H9 (cell line): ENCODE data around the gene RPLP2. TPM values are rescaled to one million over a fixed set of nuclear protein-coding genes. Genes with fewer than 3 reads are reported as not detected.
A peak's percentile ranks its signal among the peaks of the same experiment; 100 is the strongest.

Experiments
- DNase-seq: peaks from one replicate; pipeline ENCODE4 v3.0.0-alpha.2; 2017
- H2AFZ ChIP-seq: one replicate; pipeline ENCODE4 v1.6.1; 2013; ENCODE audit warnings: mild to moderate bottlenecking, low read length, control low read depth, moderate library complexity
- H2AK5ac ChIP-seq: 2 replicates; pipeline ENCODE4 v1.6.1; 2013; ENCODE audit warnings: low read length, control low read depth, mixed read lengths; ENCODE audit not compliant: insufficient read length
- H2BK120ac ChIP-seq: one replicate; pipeline ENCODE4 v1.6.1; 2013; ENCODE audit warnings: low read depth, mild to moderate bottlenecking, low read length, control low read depth, inconsistent platforms; ENCODE audit not compliant: poor library complexity, severe bottlenecking
- H2BK12ac ChIP-seq: 2 replicates; pipeline ENCODE4 v1.6.1; 2013; ENCODE audit warnings: low read length, control low read depth, mixed read lengths, low read depth; ENCODE audit not compliant: insufficient read length
- H2BK15ac ChIP-seq: 2 replicates; pipeline ENCODE4 v1.6.1; 2013; ENCODE audit warnings: low read depth, low read length, control low read depth
- H2BK20ac ChIP-seq: one replicate; pipeline ENCODE4 v1.6.1; 2013; ENCODE audit warnings: low read depth, mild to moderate bottlenecking, low read length, control low read depth, inconsistent platforms; ENCODE audit not compliant: poor library complexity, severe bottlenecking
- H2BK5ac ChIP-seq: 2 replicates; pipeline ENCODE4 v1.6.1; 2013; ENCODE audit warnings: low read length, control low read depth, mixed read lengths; ENCODE audit not compliant: insufficient read length
- H3K14ac ChIP-seq: 2 replicates; pipeline ENCODE4 v1.6.1; 2013; ENCODE audit warnings: low read length, control low read depth; ENCODE audit not compliant: insufficient read depth
- H3K18ac ChIP-seq: 2 replicates; pipeline ENCODE4 v1.6.1; 2013; ENCODE audit warnings: low read depth, mild to moderate bottlenecking, mixed read lengths, low read length, control low read depth; ENCODE audit not compliant: insufficient read length
- H3K23ac ChIP-seq: 2 replicates; pipeline ENCODE4 v1.6.1; 2013; ENCODE audit warnings: low read length, control low read depth, mixed read lengths, low read depth; ENCODE audit not compliant: insufficient read length
- H3K23me2 ChIP-seq: 2 replicates; pipeline ENCODE4 v1.6.1; 2013; ENCODE audit warnings: low read depth, mild to moderate bottlenecking, mixed read lengths, low read length, control low read depth; ENCODE audit not compliant: insufficient read length, poor library complexity, severe bottlenecking
- H3K27ac ChIP-seq: 2 replicates; pipeline ENCODE4 v1.5.1; 2013; ENCODE audit warnings: low read length, control low read depth, mixed read lengths, low read depth; ENCODE audit not compliant: insufficient read length
- H3K27me3 ChIP-seq: 2 replicates; pipeline ENCODE4 v1.6.1; 2013; ENCODE audit warnings: low read length, control low read depth, inconsistent platforms; ENCODE audit not compliant: insufficient read depth
- H3K4ac ChIP-seq: 2 replicates; pipeline ENCODE4 v1.6.1; 2013; ENCODE audit warnings: low read depth, mild to moderate bottlenecking, control low read depth, inconsistent platforms, low read length, moderate library complexity
- H3K4me1 ChIP-seq: 2 replicates; pipeline ENCODE4 v1.6.1; 2013; ENCODE audit warnings: low read length, control low read depth, inconsistent platforms; ENCODE audit not compliant: insufficient read depth
- H3K4me2 ChIP-seq: 2 replicates; pipeline ENCODE4 v1.6.1; 2013; ENCODE audit warnings: low read length, control low read depth, mixed read lengths; ENCODE audit not compliant: insufficient read length, insufficient read depth
- H3K56ac ChIP-seq: 2 replicates; pipeline ENCODE4 v1.6.1; 2013; ENCODE audit warnings: low read depth, mild to moderate bottlenecking, mixed read lengths, low read length, control low read depth; ENCODE audit not compliant: insufficient read length
- H3K79me1 ChIP-seq: 2 replicates; pipeline ENCODE4 v1.6.1; 2013; ENCODE audit warnings: low read depth, mild to moderate bottlenecking, moderate library complexity, low read length, control low read depth, inconsistent platforms; ENCODE audit not compliant: insufficient read depth, poor library complexity, severe bottlenecking
- H3K79me2 ChIP-seq: 2 replicates; pipeline ENCODE4 v1.6.1; 2013; ENCODE audit warnings: low read length, control low read depth, inconsistent platforms; ENCODE audit not compliant: insufficient read depth
- H3K9ac ChIP-seq: 2 replicates; pipeline ENCODE4 v1.6.1; 2013; ENCODE audit warnings: low read length, control low read depth, mixed read lengths; ENCODE audit not compliant: insufficient read length; ENCODE audit errors: extremely low read depth
- H3K9me3 ChIP-seq: one replicate; pipeline ENCODE4 v1.6.1; 2013; ENCODE audit warnings: low read depth, low read length, inconsistent platforms; ENCODE audit not compliant: control insufficient read depth
- H3T11ph ChIP-seq: one replicate; pipeline ENCODE4 v1.6.1; 2013; ENCODE audit warnings: mild to moderate bottlenecking, low read length, control low read depth, inconsistent platforms
- H4K20me1 ChIP-seq: one replicate; pipeline ENCODE4 v1.6.1; 2013; ENCODE audit not compliant: control insufficient read depth, insufficient read length, insufficient read depth
- H4K5ac ChIP-seq: 2 replicates; pipeline ENCODE4 v1.6.1; 2013; ENCODE audit warnings: low read depth, mild to moderate bottlenecking, mixed read lengths, low read length, control low read depth; ENCODE audit not compliant: insufficient read length
- H4K8ac ChIP-seq: replicated peaks from 2 replicates; pipeline ENCODE4 v1.6.1; 2013; ENCODE audit warnings: low read length, control low read depth, mixed read lengths, low read depth; ENCODE audit not compliant: insufficient read length
- H4K91ac ChIP-seq: 2 replicates; pipeline ENCODE4 v1.6.1; 2013; ENCODE audit warnings: low read depth, mild to moderate bottlenecking, moderate library complexity, mixed read lengths, low read length, control low read depth; ENCODE audit not compliant: insufficient read length
- H3K27ac Mint-ChIP-seq, 3 experiments: 2 replicates in 2 of 3; 3 replicates in 1 of 3; pipeline ENCODE4 v1.8.0; 2020 to 2021; ENCODE audit warnings: mixed read lengths in 3 of 3, mild to moderate bottlenecking in 1 of 3, moderate library complexity in 1 of 3
- H3K27me3 Mint-ChIP-seq: 2 replicates; pipeline ENCODE4 v1.8.0; 2021; ENCODE audit warnings: low read depth, mild to moderate bottlenecking, moderate library complexity, mixed read lengths
- H3K36me3 Mint-ChIP-seq, 3 experiments: 2 replicates in 2 of 3; 3 replicates in 1 of 3; pipeline ENCODE4 v1.8.0; 2020 to 2021; ENCODE audit warnings: low read depth in 3 of 3, mixed read lengths in 3 of 3; ENCODE audit not compliant: insufficient read depth in 1 of 3
- H3K4me1 Mint-ChIP-seq, 2 experiments: 2 replicates each; pipeline ENCODE4 v1.8.0; 2020; ENCODE audit warnings: mixed read lengths in 2 of 2
- H3K4me3 Mint-ChIP-seq, 2 experiments: 2 replicates in 1 of 2; 3 replicates in 1 of 2; pipeline ENCODE4 v1.8.0; 2020 to 2021; ENCODE audit warnings: mild to moderate bottlenecking in 2 of 2, mixed read lengths in 2 of 2, moderate library complexity in 1 of 2
- H3K9me3 Mint-ChIP-seq, 2 experiments: 2 replicates in 1 of 2; 3 replicates in 1 of 2; pipeline ENCODE4 v1.8.0; 2020; ENCODE audit warnings: mild to moderate bottlenecking in 2 of 2, mixed read lengths in 2 of 2, moderate library complexity in 1 of 2
- WGBS: extraction: QIAGEN DNeasy Blood & Tissue Kit; methylation state at CpG from one replicate; pipeline ENCODE4 v1.1.7; 2013; ENCODE audit warnings: missing lambda C conversion rate, low lambda C conversion rate, mixed read lengths; ENCODE audit not compliant: insufficient read length; ENCODE audit errors: extremely low coverage; 5-methylcytosine and 5-hydroxymethylcytosine counted together
- total RNA-seq: library from RNA; stranded (reverse); gene quantifications from 2 replicates; pipeline ENCODE4 v1.2.1, GENCODE V29; 2021
- TF ChIP-seq, protein P1 (sequence below): fragments of 200-600 bp; sonication (generic); conservative IDR thresholded peaks from 3 replicates; pipeline ENCODE4 v1.8.0; 2021; ENCODE audit warnings: antibody characterized with exemption, mild to moderate bottlenecking

RPLP2 gene
- total RNA-seq, 1 experiment from 2014 or later: 2,138 TPM

GRCh38 chr11:763549-764321 lies 46.0 kb upstream of the RPLP2 start:
- no peak overlapping the region for H3K4me2 ChIP-seq
- peak; percentile 70 for DNase-seq

More at GRCh38 chr11:763549-764321, 46.0 kb upstream of the RPLP2 start:
- Histone ChIP-seq H3K4ac (no peak overlapping the region), H4K5ac (no peak overlapping the region), H3K23ac (no peak overlapping the region), H3K79me1 (no peaks in the 10 kb centered on the region), H3K14ac (no peak overlapping the region), H2AFZ (no peak overlapping the region), H3K18ac (no peak overlapping the region), H3K9me3 (no peaks in the 10 kb centered on the region), H4K91ac (no peak overlapping the region), H2BK20ac (no peak overlapping the region), H2BK120ac (no peak overlapping the region), H4K8ac (no peak overlapping the region), H2BK12ac (no peak overlapping the region), H3K27me3 (no peaks in the 10 kb centered on the region), H2AK5ac (no peak overlapping the region), H3K79me2 (no peaks in the 10 kb centered on the region), H3T11ph (no peak overlapping the region), H3K23me2 (no peaks in the 10 kb centered on the region), H2BK15ac (no peak overlapping the region), H4K20me1 (no peaks in the 10 kb centered on the region), H3K4me1 (no peaks in the 10 kb centered on the region), H3K9ac (no peak overlapping the region), H3K56ac (no peak overlapping the region), H2BK5ac (no peak overlapping the region), H3K27ac (no peak overlapping the region)
- WGBS: no CpG with 5 or more reads among the region's 22 CpGs
- H3K4me1 Mint-ChIP-seq: peaks cover 11 to 15% of the 10 kb centered on the region in 2 experiments
- peak overlapping the region in 2 of 3 experiments; percentile 64 to 94; a peak in 3 of 7 replicates for H3K27ac Mint-ChIP-seq
- no peaks in the 10 kb centered on the region for H3K9me3 Mint-ChIP-seq
- H3K27me3 Mint-ChIP-seq: no peaks in the 10 kb centered on the region
- peak overlapping the region in 1 of 2 experiments; percentile 20; a peak in 1 of 5 replicates for H3K4me3 Mint-ChIP-seq
- peaks cover 30 to 75% (median 56%) of the 10 kb centered on the region in 3 experiments; a peak in 6 of 7 replicates for H3K36me3 Mint-ChIP-seq
- TF ChIP-seq, protein P1, sequence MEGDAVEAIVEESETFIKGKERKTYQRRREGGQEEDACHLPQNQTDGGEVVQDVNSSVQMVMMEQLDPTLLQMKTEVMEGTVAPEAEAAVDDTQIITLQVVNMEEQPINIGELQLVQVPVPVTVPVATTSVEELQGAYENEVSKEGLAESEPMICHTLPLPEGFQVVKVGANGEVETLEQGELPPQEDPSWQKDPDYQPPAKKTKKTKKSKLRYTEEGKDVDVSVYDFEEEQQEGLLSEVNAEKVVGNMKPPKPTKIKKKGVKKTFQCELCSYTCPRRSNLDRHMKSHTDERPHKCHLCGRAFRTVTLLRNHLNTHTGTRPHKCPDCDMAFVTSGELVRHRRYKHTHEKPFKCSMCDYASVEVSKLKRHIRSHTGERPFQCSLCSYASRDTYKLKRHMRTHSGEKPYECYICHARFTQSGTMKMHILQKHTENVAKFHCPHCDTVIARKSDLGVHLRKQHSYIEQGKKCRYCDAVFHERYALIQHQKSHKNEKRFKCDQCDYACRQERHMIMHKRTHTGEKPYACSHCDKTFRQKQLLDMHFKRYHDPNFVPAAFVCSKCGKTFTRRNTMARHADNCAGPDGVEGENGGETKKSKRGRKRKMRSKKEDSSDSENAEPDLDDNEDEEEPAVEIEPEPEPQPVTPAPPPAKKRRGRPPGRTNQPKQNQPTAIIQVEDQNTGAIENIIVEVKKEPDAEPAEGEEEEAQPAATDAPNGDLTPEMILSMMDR: no peak
